CD14-positive monocyte (primary cell): ENCODE data around the gene CFL1. TPM values are rescaled to one million over a fixed set of nuclear protein-coding genes. Genes with fewer than 3 reads are reported as not detected.
A peak's percentile ranks its signal among the peaks of the same experiment; 100 is the strongest.

Experiments used
- DNase-seq, 3 donors: peaks; one replicate each; pipeline ENCODE4 v3.0.0-alpha.2; 2011 to 2022
- H2AFZ ChIP-seq: 2 replicates; pipeline ENCODE4 v1.6.0; 2012; ENCODE audit warnings: mild to moderate bottlenecking, low read depth, low read length, inconsistent platforms; ENCODE audit not compliant: insufficient read depth, poor library complexity, severe bottlenecking
- H3K27ac ChIP-seq, 2 donors: 1 replicate in 1 of 2; 2 replicates in 1 of 2; pipeline ENCODE4 v1.5.1; 2012 to 2013; ENCODE audit warnings: low read length in 2 of 2, control low read depth in 1 of 2, inconsistent platforms in 1 of 2, low read depth in 1 of 2, mild to moderate bottlenecking in 1 of 2
- H3K27me3 ChIP-seq, 2 donors: one replicate each; pipeline versions ENCODE4 v1.6.0 to v1.6.1; 2011 to 2013; ENCODE audit warnings: low read length in 2 of 2; ENCODE audit not compliant: control insufficient read depth in 2 of 2, insufficient read depth in 2 of 2
- H3K36me3 ChIP-seq, 2 donors: replicated peaks in 1 of 2; 1 replicate in 1 of 2; 2 replicates in 1 of 2; pipeline versions ENCODE4 v1.5.1 to v1.6.1; 2012 to 2013; ENCODE audit warnings: low read length in 2 of 2, control low read depth in 1 of 2, inconsistent platforms in 1 of 2, mild to moderate bottlenecking in 1 of 2; ENCODE audit not compliant: insufficient read depth in 2 of 2, control insufficient read depth in 1 of 2
- H3K4me1 ChIP-seq, 2 donors: 1 replicate in 1 of 2; 2 replicates in 1 of 2; pipeline versions ENCODE4 v1.5.1 to v1.6.1; 2012 to 2013; ENCODE audit warnings: low read length in 2 of 2, control low read depth in 1 of 2, inconsistent platforms in 1 of 2, mild to moderate bottlenecking in 1 of 2, moderate library complexity in 1 of 2; ENCODE audit not compliant: insufficient read depth in 2 of 2, control insufficient read depth in 1 of 2
- H3K4me2 ChIP-seq: replicated peaks from 2 replicates; pipeline ENCODE3; 2012; ENCODE audit warnings: low read length, moderate library complexity, mild to moderate bottlenecking; ENCODE audit not compliant: poor library complexity, severe bottlenecking; ENCODE audit errors: extremely low read depth
- H3K4me3 ChIP-seq, 3 experiments: fragments of 200-600 bp in 1 of 3; sonication (generic) in 1 of 3; replicated peaks in 1 of 3; 1 replicate in 2 of 3; 2 replicates in 1 of 3; pipeline ENCODE4 v1.5.1; 2011 to 2013; ENCODE audit warnings: low read length in 3 of 3, mild to moderate bottlenecking in 3 of 3, control low read depth in 2 of 3, low read depth in 2 of 3, inconsistent platforms in 1 of 3, moderate library complexity in 1 of 3
- H3K79me2 ChIP-seq: 2 replicates; pipeline ENCODE4 v1.6.0; 2012; ENCODE audit warnings: mild to moderate bottlenecking, control low read depth, inconsistent platforms, low read length, moderate library complexity; ENCODE audit not compliant: insufficient read depth
- H3K9ac ChIP-seq: 2 replicates; pipeline ENCODE4 v1.6.0; 2017; ENCODE audit warnings: low read length, mild to moderate bottlenecking; ENCODE audit not compliant: insufficient read depth, poor library complexity, severe bottlenecking
- H3K9me3 ChIP-seq, 2 donors: replicated peaks in 1 of 2; 1 replicate in 1 of 2; 2 replicates in 1 of 2; pipeline versions ENCODE4 v1.5.1 to v1.6.1; 2012 to 2013; ENCODE audit warnings: low read length in 2 of 2, control low read depth in 1 of 2; ENCODE audit not compliant: control insufficient read depth in 1 of 2, insufficient read depth in 1 of 2
- H4K20me1 ChIP-seq: 2 replicates; pipeline ENCODE4 v1.6.0; 2012; ENCODE audit warnings: mild to moderate bottlenecking, low read length, control low read depth, moderate library complexity; ENCODE audit not compliant: insufficient read depth
- H3K27ac Mint-ChIP-seq, 7 donors: one replicate each; pipeline ENCODE4 v1.8.0; 2020; ENCODE audit warnings: mild to moderate bottlenecking in 7 of 7, mixed read lengths in 7 of 7, moderate library complexity in 6 of 7, inconsistent platforms in 2 of 7
- H3K27me3 Mint-ChIP-seq, 3 donors: one replicate each; pipeline ENCODE4 v1.8.0; 2021 to 2022; ENCODE audit warnings: low read depth in 3 of 3, mild to moderate bottlenecking in 3 of 3, mixed read lengths in 3 of 3, moderate library complexity in 3 of 3, inconsistent platforms in 1 of 3
- H3K36me3 Mint-ChIP-seq, 2 donors: one replicate each; pipeline ENCODE4 v1.8.0; 2020; ENCODE audit warnings: mixed read lengths in 2 of 2, inconsistent platforms in 1 of 2, mild to moderate bottlenecking in 1 of 2
- H3K4me1 Mint-ChIP-seq: one replicate; pipeline ENCODE4 v1.8.0; 2020; ENCODE audit warnings: mild to moderate bottlenecking, mixed read lengths
- H3K4me3 Mint-ChIP-seq, 2 donors: one replicate each; pipeline ENCODE4 v1.8.0; 2020; ENCODE audit warnings: mild to moderate bottlenecking in 2 of 2, mixed read lengths in 2 of 2, moderate library complexity in 1 of 2
- H3K9me3 Mint-ChIP-seq, 7 donors: one replicate each; pipeline ENCODE4 v1.8.0; 2020 to 2022; ENCODE audit warnings: mixed read lengths in 7 of 7, mild to moderate bottlenecking in 6 of 7, moderate library complexity in 6 of 7, inconsistent platforms in 2 of 7
- WGBS: methylation state at CpG from one replicate; pipeline ENCODE4 v1.1.5; 2013; ENCODE audit warnings: missing lambda C conversion rate; ENCODE audit not compliant: insufficient coverage; 5-methylcytosine and 5-hydroxymethylcytosine counted together
- intact Hi-C, 2 donors: fragments of 100-400 bp; cut with micrococcal nuclease; formaldehyde crosslinking; loops; one replicate each; pipeline versions ENCODE4 v1.15.0 to v1.15.1; 2023
- polyA plus RNA-seq, 3 donors: library from polyadenylated mRNA; depleted of rRNA in 1 of 3; unstranded in 2 of 3; stranded (reverse) in 1 of 3; fragments of 300-500 nt in 2 of 3; fragments of >200 nt in 1 of 3; fragmentation: Illumina TruSeq in 2 of 3; gene quantifications; 1 replicate in 2 of 3; 2 replicates in 1 of 3; pipeline ENCODE4 v1.2.3, GENCODE V29; 2012 to 2021
- TF ChIP-seq, protein P1 (sequence below): fragments of 200-600 bp; IDR thresholded peaks from one replicate; pipeline ENCODE4 v1.8.0; 2022; ENCODE audit warnings: antibody characterized with exemption, mild to moderate bottlenecking

Gene CFL1
- polyA plus RNA-seq, 3 donors, result 1,281 to 2,233 (median 1,889) TPM

DNA sequence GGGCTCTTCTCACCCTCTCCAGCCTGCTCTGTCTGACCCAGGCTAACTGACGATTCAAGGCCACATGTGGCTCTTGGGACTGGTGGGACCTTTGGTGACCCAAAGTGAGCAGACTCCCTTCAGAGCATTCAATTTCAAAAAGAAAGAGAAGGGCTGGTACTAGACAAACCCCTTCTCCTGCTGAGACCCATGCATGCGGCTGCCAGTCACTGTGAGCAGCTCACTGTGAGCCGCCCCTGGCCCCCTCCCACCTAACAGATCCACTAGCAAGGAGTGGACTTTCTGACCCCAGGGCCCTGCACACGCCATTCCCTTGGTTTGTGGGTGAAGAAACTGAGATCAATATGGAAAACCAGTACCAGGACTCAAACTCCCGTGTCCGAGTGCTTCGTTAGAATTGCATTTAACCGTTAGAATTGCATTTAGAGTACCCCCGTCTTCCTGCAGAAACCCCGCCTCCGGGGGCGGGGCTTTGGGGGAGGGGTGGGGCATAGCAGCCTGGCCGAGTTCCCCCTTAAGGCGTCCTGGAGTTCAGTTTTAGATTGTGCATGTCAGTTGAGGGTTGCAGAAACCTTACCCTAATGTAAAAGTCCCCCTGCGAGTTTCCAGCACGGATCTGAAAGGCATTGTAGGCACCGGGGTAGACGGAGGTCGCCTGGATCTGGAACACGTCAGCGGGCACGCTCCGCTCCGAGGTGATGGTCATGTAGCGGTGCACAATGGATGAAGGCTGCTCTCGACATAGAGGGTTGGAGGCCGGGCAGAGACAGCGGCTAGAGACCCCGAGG is 9.5 kb upstream of the CFL1 start:
- Histone ChIP-seq H3K27me3 (no peaks in the 10 kb centered on the region), H3K4me2 (peak overlapping the region; percentile 1), H3K4me1 (peaks cover 12 to 32% of the 10 kb centered on the region in 2 donors), H3K36me3 (peaks cover 42 to 46% of the 10 kb centered on the region in 2 donors), H3K9me3 (no peaks in the 10 kb centered on the region), H3K9ac (no peak overlapping the region), H2AFZ (no peak overlapping the region), H4K20me1 (peaks cover 29% of the 10 kb centered on the region), H3K79me2 (peaks cover 9% of the 10 kb centered on the region), H3K4me3 (no peak overlapping the region), H3K27ac (no peak overlapping the region)
- intact Hi-C loops, result no loop called here
- no peak overlapping the region for H3K4me3 Mint-ChIP-seq
- TF ChIP-seq, protein P1, sequence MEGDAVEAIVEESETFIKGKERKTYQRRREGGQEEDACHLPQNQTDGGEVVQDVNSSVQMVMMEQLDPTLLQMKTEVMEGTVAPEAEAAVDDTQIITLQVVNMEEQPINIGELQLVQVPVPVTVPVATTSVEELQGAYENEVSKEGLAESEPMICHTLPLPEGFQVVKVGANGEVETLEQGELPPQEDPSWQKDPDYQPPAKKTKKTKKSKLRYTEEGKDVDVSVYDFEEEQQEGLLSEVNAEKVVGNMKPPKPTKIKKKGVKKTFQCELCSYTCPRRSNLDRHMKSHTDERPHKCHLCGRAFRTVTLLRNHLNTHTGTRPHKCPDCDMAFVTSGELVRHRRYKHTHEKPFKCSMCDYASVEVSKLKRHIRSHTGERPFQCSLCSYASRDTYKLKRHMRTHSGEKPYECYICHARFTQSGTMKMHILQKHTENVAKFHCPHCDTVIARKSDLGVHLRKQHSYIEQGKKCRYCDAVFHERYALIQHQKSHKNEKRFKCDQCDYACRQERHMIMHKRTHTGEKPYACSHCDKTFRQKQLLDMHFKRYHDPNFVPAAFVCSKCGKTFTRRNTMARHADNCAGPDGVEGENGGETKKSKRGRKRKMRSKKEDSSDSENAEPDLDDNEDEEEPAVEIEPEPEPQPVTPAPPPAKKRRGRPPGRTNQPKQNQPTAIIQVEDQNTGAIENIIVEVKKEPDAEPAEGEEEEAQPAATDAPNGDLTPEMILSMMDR, result no peak
- DNase-seq, result no peak
- 36% methylated on average over 12 of the region's 29 CpGs for WGBS
- peak overlapping the region in 1 of 7 donors; percentile 23 for H3K27ac Mint-ChIP-seq
- peaks cover 0 to 4% (median 0%) of the 10 kb centered on the region in 7 donors for H3K9me3 Mint-ChIP-seq
- H3K27me3 Mint-ChIP-seq, result peaks cover 6 to 26% (median 21%) of the 10 kb centered on the region in 3 donors
- H3K36me3 Mint-ChIP-seq, result peaks cover 36 to 50% of the 10 kb centered on the region in 2 donors
- H3K4me1 Mint-ChIP-seq, result peaks cover 24% of the 10 kb centered on the region

DNA sequence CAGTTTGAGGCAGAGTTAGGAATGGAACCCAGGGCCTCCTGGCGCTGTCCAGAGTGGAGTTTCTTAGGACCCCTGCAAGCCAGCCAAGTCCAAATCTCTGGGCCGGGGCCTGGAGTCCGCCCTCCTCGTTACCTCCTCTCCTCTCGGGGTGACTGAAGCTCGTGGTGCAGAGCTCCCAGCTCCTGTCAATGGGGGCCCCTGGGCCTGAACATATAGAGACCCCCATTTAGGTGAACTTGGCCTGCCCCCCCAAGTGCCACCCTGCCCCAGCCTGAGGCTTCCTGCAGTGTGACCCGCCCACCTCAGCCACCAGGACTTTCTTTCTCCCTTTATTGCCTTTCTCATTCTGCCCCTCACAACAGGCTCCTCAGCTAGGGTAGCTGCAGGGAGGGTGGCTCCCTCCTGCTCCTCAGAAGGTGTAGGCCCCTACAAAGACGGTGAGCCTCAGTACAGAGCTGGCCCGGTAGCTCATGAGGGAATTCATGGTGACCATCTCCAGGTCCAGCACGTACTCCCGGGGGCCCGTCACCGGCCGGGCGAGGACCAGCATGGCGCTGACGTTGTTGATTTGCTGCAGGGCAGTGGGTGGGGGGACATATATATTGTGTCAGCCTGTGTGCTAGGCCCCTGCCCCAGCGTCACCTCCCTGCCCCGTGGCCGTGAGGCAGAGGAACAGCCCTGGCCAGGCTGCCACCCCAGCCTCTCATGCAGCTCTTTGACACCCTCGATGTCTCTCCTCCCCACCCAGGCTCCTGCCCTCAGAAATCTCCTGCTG is 8.7 kb upstream of the CFL1 start:
- Histone ChIP-seq H3K27me3 (no peaks in the 10 kb centered on the region), H3K4me1 (peaks cover 9 to 28% of the 10 kb centered on the region in 2 donors), H3K9me3 (no peaks in the 10 kb centered on the region), H3K4me2 (no peak overlapping the region), H3K27ac (no peak overlapping the region), H3K79me2 (peaks cover 17% of the 10 kb centered on the region), H2AFZ (no peak overlapping the region), H4K20me1 (peaks cover 36% of the 10 kb centered on the region), H3K4me3 (no peak overlapping the region), H3K36me3 (peaks cover 48 to 53% of the 10 kb centered on the region in 2 donors), H3K9ac (no peak overlapping the region)
- peaks cover 40 to 57% of the 10 kb centered on the region in 2 donors for H3K36me3 Mint-ChIP-seq
- H3K27ac Mint-ChIP-seq, result peak overlapping the region in 1 of 7 donors; percentile 23
- H3K4me3 Mint-ChIP-seq, result no peak overlapping the region
- H3K27me3 Mint-ChIP-seq, result peaks cover 6 to 26% (median 18%) of the 10 kb centered on the region in 3 donors
- 87% methylated on average over 13 of the region's 21 CpGs for WGBS
- H3K9me3 Mint-ChIP-seq, result peaks cover 0 to 4% (median 0%) of the 10 kb centered on the region in 7 donors
- TF ChIP-seq, protein P1, result no peak
- H3K4me1 Mint-ChIP-seq, result peaks cover 26% of the 10 kb centered on the region
- no peak for DNase-seq
- intact Hi-C loops, result no loop called here
